ENCODE results near the gene TMEM117.

TMEM117 gene

DNA sequence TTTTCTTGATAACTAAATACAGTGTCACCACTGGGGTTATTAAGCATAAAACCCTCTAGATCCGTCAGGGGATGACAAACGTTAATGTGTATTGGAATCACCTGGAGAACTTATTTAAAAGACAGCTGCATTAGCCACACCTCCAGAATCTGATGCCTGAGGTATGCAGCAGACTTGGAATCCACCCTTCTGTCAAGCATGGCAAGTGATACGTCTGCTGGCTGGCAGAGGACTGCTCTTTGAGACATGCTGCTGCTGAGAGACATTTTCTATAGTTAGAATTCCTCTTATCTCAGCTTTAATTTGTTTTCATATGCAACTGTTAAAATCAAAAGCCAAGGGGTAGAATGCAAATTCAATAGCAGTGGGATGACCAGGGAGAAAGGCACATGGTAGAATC, 544.0 kb downstream of the TMEM117 start:
- DNase-seq (ENCODE audit: low read depth): no peak
- H3K4me3 ChIP-seq (ENCODE audit: low read depth, low read length): no peak overlapping the region
- TF ChIP-seq, protein P1, sequence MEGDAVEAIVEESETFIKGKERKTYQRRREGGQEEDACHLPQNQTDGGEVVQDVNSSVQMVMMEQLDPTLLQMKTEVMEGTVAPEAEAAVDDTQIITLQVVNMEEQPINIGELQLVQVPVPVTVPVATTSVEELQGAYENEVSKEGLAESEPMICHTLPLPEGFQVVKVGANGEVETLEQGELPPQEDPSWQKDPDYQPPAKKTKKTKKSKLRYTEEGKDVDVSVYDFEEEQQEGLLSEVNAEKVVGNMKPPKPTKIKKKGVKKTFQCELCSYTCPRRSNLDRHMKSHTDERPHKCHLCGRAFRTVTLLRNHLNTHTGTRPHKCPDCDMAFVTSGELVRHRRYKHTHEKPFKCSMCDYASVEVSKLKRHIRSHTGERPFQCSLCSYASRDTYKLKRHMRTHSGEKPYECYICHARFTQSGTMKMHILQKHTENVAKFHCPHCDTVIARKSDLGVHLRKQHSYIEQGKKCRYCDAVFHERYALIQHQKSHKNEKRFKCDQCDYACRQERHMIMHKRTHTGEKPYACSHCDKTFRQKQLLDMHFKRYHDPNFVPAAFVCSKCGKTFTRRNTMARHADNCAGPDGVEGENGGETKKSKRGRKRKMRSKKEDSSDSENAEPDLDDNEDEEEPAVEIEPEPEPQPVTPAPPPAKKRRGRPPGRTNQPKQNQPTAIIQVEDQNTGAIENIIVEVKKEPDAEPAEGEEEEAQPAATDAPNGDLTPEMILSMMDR (IDR thresholded peaks at IDR 0.05; ENCODE audit: low read depth, low read length, missing control alignments): no peak

DNA sequence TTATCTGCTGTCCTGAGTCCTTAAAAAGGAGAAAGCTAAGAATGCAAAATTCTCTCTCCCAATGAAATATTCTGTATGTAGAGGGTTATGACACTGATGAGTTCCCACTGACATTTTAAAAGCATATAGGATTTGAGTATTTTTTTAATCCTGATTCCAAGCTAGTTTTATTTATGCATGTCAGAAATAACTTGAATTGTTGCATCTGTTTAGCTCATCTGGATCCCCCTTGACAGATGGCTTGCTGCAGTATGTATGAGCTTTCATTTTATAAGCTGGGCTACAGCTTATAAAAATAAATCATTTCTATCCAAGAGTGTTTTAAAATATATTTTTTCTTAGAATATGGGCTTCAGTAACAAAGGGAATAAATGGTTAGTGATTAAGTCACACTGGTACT, 545.0 kb downstream of the TMEM117 start:
- TF ChIP-seq, protein P1 (IDR thresholded peaks at IDR 0.05; ENCODE audit: low read depth, low read length, missing control alignments): no peak
- H3K4me3 ChIP-seq (ENCODE audit: low read depth, low read length): no peak overlapping the region
- DNase-seq (ENCODE audit: low read depth): no peak

DNA sequence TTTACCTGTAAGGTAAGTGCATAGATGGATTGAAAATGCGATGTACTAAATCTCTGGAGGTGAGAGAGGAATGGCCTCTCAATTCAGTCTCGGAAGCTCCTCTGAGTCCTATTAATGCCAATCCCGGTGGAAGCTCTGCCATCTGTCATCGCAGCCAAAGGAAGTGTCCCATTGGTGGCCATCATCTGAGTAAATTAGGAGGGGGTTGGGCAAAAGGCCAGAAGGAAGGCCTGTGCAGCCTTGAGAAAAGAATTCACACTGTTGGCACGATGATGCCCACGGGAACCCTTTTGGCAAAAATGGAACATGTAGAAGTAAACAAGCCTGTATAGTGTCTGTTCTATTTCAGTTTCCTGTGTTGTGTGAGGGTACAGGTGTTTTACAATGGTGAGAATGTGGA, 545.5 kb downstream of the TMEM117 start:
- no peak for DNase-seq (ENCODE audit: low read depth)
- TF ChIP-seq, protein P1 (IDR thresholded peaks at IDR 0.05; ENCODE audit: low read depth, low read length, missing control alignments): no peak
- H3K4me3 ChIP-seq (ENCODE audit: low read depth, low read length): no peak overlapping the region

DNA sequence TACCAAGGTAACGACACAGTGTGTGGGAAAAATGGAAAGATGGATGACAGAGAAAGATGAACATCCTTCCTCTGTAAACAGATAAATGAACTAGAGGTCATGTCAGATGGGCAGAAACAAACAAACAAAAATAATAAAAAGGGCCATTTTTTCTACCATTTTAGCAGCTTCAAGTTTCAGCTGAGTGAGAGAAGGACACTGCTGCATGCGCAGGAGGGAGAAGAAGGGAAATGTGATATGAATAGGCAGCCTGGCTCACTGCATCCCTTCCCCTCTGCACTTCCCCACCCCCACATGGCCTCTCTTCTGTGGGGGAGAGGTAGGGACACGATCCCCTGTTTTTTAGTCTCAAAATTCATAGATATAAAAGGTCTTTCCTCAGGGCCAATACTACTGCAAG, 548.3 kb downstream of the TMEM117 start:
- no peak for DNase-seq (ENCODE audit: low read depth)
- TF ChIP-seq, protein P1 (IDR thresholded peaks at IDR 0.05; ENCODE audit: low read depth, low read length, missing control alignments): no peak
- no peak overlapping the region for H3K4me3 ChIP-seq (ENCODE audit: low read depth, low read length)

DNA sequence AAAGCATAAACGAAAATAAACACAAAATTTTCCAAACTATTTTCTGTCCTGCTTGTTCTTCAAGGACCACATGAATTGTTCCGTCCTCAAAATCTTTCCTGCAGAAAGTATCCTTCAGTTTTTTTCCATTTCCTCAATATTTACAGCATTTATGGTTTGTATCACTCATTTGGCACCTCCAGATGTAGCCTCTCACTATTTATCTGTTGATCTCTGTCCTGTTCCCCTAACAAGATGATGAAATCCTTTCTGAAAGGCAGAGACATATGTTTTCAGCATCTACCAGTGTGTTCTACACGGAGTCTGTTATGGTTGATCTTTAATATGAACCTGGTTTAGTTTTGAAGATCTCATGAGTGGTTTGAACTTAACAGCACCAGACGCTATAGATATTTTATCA, 550.1 kb downstream of the TMEM117 start:
- H3K4me3 ChIP-seq (ENCODE audit: low read depth, low read length): no peak overlapping the region
- TF ChIP-seq, protein P1 (IDR thresholded peaks at IDR 0.05; ENCODE audit: low read depth, low read length, missing control alignments): no peak
- no peak for DNase-seq (ENCODE audit: low read depth)

DNA sequence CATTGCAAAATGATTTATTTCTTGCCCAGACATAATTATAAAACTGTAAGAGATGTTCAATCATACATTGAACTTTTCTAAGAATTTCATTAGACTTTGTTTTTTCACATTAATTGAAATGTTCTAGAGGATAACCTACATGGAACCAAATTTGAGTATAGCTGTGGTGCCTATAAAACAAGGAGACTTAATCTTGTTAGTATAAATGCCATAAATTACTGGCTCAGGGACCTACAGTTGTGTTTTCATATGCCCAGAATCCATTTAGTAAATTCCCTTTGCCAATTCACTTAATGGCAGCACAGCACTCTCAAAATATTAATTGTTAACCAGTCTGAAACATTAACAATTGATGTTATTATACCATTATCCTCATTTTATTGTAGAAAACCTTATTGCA, 551.7 kb downstream of the TMEM117 start:
- TF ChIP-seq, protein P1 (IDR thresholded peaks at IDR 0.05; ENCODE audit: low read depth, low read length, missing control alignments): no peak
- no peak for DNase-seq (ENCODE audit: low read depth)
- no peak overlapping the region for H3K4me3 ChIP-seq (ENCODE audit: low read depth, low read length)

DNA sequence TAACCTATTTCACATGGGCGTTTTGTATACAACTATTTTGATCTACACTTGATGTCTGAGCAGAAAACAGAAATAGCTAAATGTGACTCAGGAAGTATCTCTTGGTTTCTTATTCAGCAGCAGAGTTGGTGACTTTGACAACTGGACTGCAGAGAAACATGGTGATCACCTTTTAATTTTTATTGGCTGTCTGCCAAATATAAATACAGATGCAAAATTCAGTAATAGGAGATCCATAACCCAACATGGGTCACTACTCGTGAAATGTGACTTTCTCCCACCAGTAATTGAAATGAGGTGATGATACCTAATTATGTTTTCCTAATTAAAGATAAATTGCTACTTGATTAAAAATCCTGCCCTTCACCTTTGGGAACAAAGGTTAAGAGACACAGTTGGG, 553.2 kb downstream of the TMEM117 start:
- H3K4me3 ChIP-seq (ENCODE audit: low read depth, low read length): no peak overlapping the region
- no peak for DNase-seq (ENCODE audit: low read depth)
- TF ChIP-seq, protein P1 (IDR thresholded peaks at IDR 0.05; ENCODE audit: low read depth, low read length, missing control alignments): no peak

All from GM12864 (cell line).